ENCODE results near the gene MICALL2. TPM values are rescaled to one million over a fixed set of nuclear protein-coding genes. Genes with fewer than 3 reads are reported as not detected.

The MICALL2 gene
- total RNA-seq, 4 donors from 2014 or later, result 4.4 to 16.6 (median 9.3) TPM

GRCh38 chr7:1413936-1414639 is 45.2 kb downstream of the MICALL2 start:
- TF ChIP-seq CTCF (IDR thresholded peaks at IDR 0.05), result no peak
- DNase-seq (ENCODE audit: low spot score) (no peak), ATAC-seq (ENCODE audit: low FRiP score) (no peak)

- DNase-seq (ENCODE audit: low spot score) (peak; percentile 62), ATAC-seq (ENCODE audit: low FRiP score) (peak; percentile 65)
- no peak for TF ChIP-seq CTCF (IDR thresholded peaks at IDR 0.05)
These were observed 46.7 kb downstream of the MICALL2 start for GRCh38 chr7:1412322-1413261.

- ATAC-seq (ENCODE audit: low FRiP score), result no peak
- no peak for TF ChIP-seq CTCF (IDR thresholded peaks at IDR 0.05)
- no peak for DNase-seq (ENCODE audit: low spot score)
These were observed 47.9 kb downstream of the MICALL2 start for GRCh38 chr7:1411414-1411813.

- ATAC-seq (ENCODE audit: low FRiP score) (no peak), DNase-seq (ENCODE audit: low spot score) (no peak)
- TF ChIP-seq CTCF (IDR thresholded peaks at IDR 0.05), result no peak
These were observed 48.3 kb downstream of the MICALL2 start for GRCh38 chr7:1410992-1411391.

GRCh38 chr7:1409555-1409954 is 49.7 kb downstream of the MICALL2 start:
- ATAC-seq (ENCODE audit: low FRiP score) (no peak), DNase-seq (ENCODE audit: low spot score) (no peak)
- no peak for TF ChIP-seq CTCF (IDR thresholded peaks at IDR 0.05)

GRCh38 chr7:1408466-1408865 is 50.8 kb downstream of the MICALL2 start:
- no peak for TF ChIP-seq CTCF (IDR thresholded peaks at IDR 0.05)
- DNase-seq (ENCODE audit: low spot score) (no peak), ATAC-seq (ENCODE audit: low FRiP score) (no peak)

All from omental fat pad (tissue), 4 donors.